Adrenal gland (tissue), 5 donors: ENCODE results near the gene ATP11A.

ENCODE experiments used
- CTCF ChIP-seq, 6 experiments: fragments of 450-650 bp in 4 of 6; fragments of 200-600 bp in 2 of 6; sonication (generic) in 1 of 6; IDR thresholded peaks; 1 replicate in 5 of 6; 2 replicates in 1 of 6; pipeline versions ENCODE4 v1.5.1 to v1.8.0; 2016 to 2021; ENCODE audit warnings: antibody characterized with exemption in 6 of 6, mild to moderate bottlenecking in 2 of 6, moderate library complexity in 1 of 6
- POLR2A ChIP-seq, 2 donors: fragments of 450-650 bp; IDR thresholded peaks; one replicate each; pipeline ENCODE4 v1.6.1; 2017; ENCODE audit warnings: antibody characterized with exemption in 2 of 2, mild to moderate bottlenecking in 2 of 2, moderate library complexity in 1 of 2
- donor health status: DM: no; HTN: no; CAD: no.

GRCh38 chr13:112867301-112867711 lies 177.5 kb downstream of the ATP11A start:
- TF ChIP-seq CTCF (IDR thresholded peaks at IDR 0.05) (no peak), POLR2A (IDR thresholded peaks at IDR 0.05) (no peak)
